Neuronal stem cell (in vitro differentiated cells): ENCODE data around the gene RNU6-9. TPM values are rescaled to one million over a fixed set of nuclear protein-coding genes. Genes with fewer than 3 reads are reported as not detected.

Source experiments
- DNase-seq: peaks from one replicate; pipeline ENCODE4 v3.0.0-alpha.2; 2013; ENCODE audit warnings: low spot score
- H2AFZ ChIP-seq: one replicate; pipeline ENCODE4 v1.6.1; 2013; ENCODE audit warnings: mild to moderate bottlenecking, low read length, inconsistent platforms
- H2AK5ac ChIP-seq: 2 replicates; pipeline ENCODE4 v1.6.1; 2013; ENCODE audit warnings: low read depth, mild to moderate bottlenecking, inconsistent platforms, low read length, moderate library complexity, mixed read lengths
- H2BK120ac ChIP-seq: 2 replicates; pipeline ENCODE4 v1.6.1; 2013; ENCODE audit warnings: low read depth, mild to moderate bottlenecking, inconsistent platforms, low read length, moderate library complexity, mixed read lengths
- H2BK12ac ChIP-seq: one replicate; pipeline ENCODE4 v1.6.1; 2013; ENCODE audit warnings: low read length, inconsistent platforms
- H2BK15ac ChIP-seq: 2 replicates; pipeline ENCODE4 v1.6.1; 2013; ENCODE audit warnings: mild to moderate bottlenecking, low read length, inconsistent platforms, mixed read lengths
- H2BK5ac ChIP-seq: one replicate; pipeline ENCODE4 v1.6.1; 2013; ENCODE audit warnings: inconsistent platforms, mild to moderate bottlenecking, low read length, moderate library complexity
- H3K14ac ChIP-seq: one replicate; pipeline ENCODE4 v1.6.1; 2013; ENCODE audit warnings: low read length, inconsistent platforms
- H3K18ac ChIP-seq: 2 replicates; pipeline ENCODE4 v1.6.1; 2013; ENCODE audit warnings: low read length, inconsistent platforms
- H3K23ac ChIP-seq: 2 replicates; pipeline ENCODE4 v1.6.1; 2013; ENCODE audit warnings: low read depth, mild to moderate bottlenecking, mixed read lengths, low read length, inconsistent platforms; ENCODE audit not compliant: poor library complexity
- H3K27ac ChIP-seq: replicated peaks from 3 replicates; pipeline ENCODE4 v1.5.1; 2013; ENCODE audit warnings: low read length, inconsistent platforms
- H3K27me3 ChIP-seq, 3 experiments: 2 replicates each; pipeline ENCODE4 v1.6.1; 2013; ENCODE audit warnings: low read length in 3 of 3, mild to moderate bottlenecking in 2 of 3, inconsistent platforms in 1 of 3, low read depth in 1 of 3, mixed read lengths in 1 of 3, moderate library complexity in 1 of 3; ENCODE audit not compliant: control insufficient read depth in 3 of 3, insufficient read depth in 3 of 3
- H3K36me3 ChIP-seq, 2 donors: replicated peaks in 1 of 2; 2 replicates each; pipeline ENCODE4 v1.6.1; 2013; ENCODE audit warnings: low read length in 2 of 2; ENCODE audit not compliant: control insufficient read depth in 2 of 2, insufficient read depth in 2 of 2
- H3K4ac ChIP-seq: 2 replicates; pipeline ENCODE4 v1.6.1; 2013; ENCODE audit warnings: inconsistent platforms, mild to moderate bottlenecking, low read length, moderate library complexity
- H3K4me1 ChIP-seq, 2 donors: 1 replicate in 1 of 2; 2 replicates in 1 of 2; pipeline ENCODE4 v1.6.1; 2013; ENCODE audit warnings: low read length in 2 of 2, low read depth in 1 of 2; ENCODE audit not compliant: control insufficient read depth in 2 of 2, insufficient read depth in 1 of 2
- H3K4me2 ChIP-seq: one replicate; pipeline ENCODE4 v1.6.1; 2013; ENCODE audit warnings: mild to moderate bottlenecking, low read length, inconsistent platforms; ENCODE audit not compliant: insufficient read depth, poor library complexity, severe bottlenecking
- H3K4me3 ChIP-seq, 2 donors: 2 replicates each; pipeline ENCODE4 v1.5.1; 2013; ENCODE audit warnings: low read length in 2 of 2, mild to moderate bottlenecking in 2 of 2, inconsistent platforms in 1 of 2, moderate library complexity in 1 of 2
- H3K79me1 ChIP-seq: one replicate; pipeline ENCODE4 v1.6.1; 2013; ENCODE audit warnings: low read depth, mild to moderate bottlenecking, inconsistent platforms, low read length, moderate library complexity
- H3K9ac ChIP-seq: one replicate; pipeline ENCODE4 v1.6.1; 2013; ENCODE audit warnings: mild to moderate bottlenecking, low read depth, low read length, inconsistent platforms; ENCODE audit not compliant: poor library complexity
- H3K9me3 ChIP-seq, 2 donors: replicated peaks in 1 of 2; 2 replicates each; pipeline versions ENCODE3 to v1.6.1; 2013; ENCODE audit warnings: low read length in 2 of 2, mild to moderate bottlenecking in 2 of 2, inconsistent platforms in 1 of 2, low read depth in 1 of 2, mixed read lengths in 1 of 2, moderate library complexity in 1 of 2; ENCODE audit not compliant: control insufficient read depth in 2 of 2, insufficient read depth in 1 of 2
- H4K8ac ChIP-seq: one replicate; pipeline ENCODE4 v1.6.1; 2013; ENCODE audit warnings: low read depth, mild to moderate bottlenecking, inconsistent platforms, low read length, moderate library complexity
- H4K91ac ChIP-seq: one replicate; pipeline ENCODE4 v1.6.1; 2013; ENCODE audit warnings: low read length, low read depth, mild to moderate bottlenecking, inconsistent platforms; ENCODE audit not compliant: poor library complexity
- WGBS, 2 donors: extraction: QIAGEN DNeasy Blood & Tissue Kit; methylation state at CpG; one replicate each; pipeline ENCODE4 v1.1.7; 2013; ENCODE audit warnings: missing lambda C conversion rate in 2 of 2, mixed read lengths in 1 of 2; ENCODE audit not compliant: insufficient read length in 2 of 2, insufficient replicate concordance in 1 of 2; ENCODE audit errors: extremely low coverage in 2 of 2; 5-methylcytosine and 5-hydroxymethylcytosine counted together
- polyA plus RNA-seq, 2 experiments: library from polyadenylated mRNA; stranded (reverse); fragments of 200-250 nt; gene quantifications; one replicate each; pipeline ENCODE4 v1.2.3, GENCODE V29; 2013

The RNU6-9 gene
- not detected for polyA plus RNA-seq (2013, experiment 1 of 2)
- polyA plus RNA-seq (2013, experiment 2 of 2) = not detected

GRCh38 chr19:892894-893689 lies at the start of gene RNU6-9, which contains the start of gene MED16:
TSS of gene RNU6-9 (plus strand) at chr19:893484.
TSS of gene MED16 (minus strand) at chr19:893187. CDS start at chr19:891131, 2,056 bp downstream.
- Histone ChIP-seq H3K4ac (no peak within 1 kb of the TSS), H4K8ac (peak within 1 kb of the TSS; percentile 99), H3K36me3 (peaks cover 16 to 47% of the 10 kb centered on the region in 2 donors), H3K79me1 (peaks cover 12% of the 10 kb centered on the region), H3K9ac (peak within 1 kb of the TSS; percentile 100), H2BK15ac (no peak within 1 kb of the TSS), H3K4me2 (peak within 1 kb of the TSS; percentile 83), H2BK5ac (peak within 1 kb of the TSS; percentile 97), H3K4me1 (no peaks in the 10 kb centered on the region), H2AFZ (peak within 1 kb of the TSS; percentile 100), H2BK120ac (peak within 1 kb of the TSS; percentile 81), H3K18ac (peak within 1 kb of the TSS; percentile 100), H3K27me3 (no peaks in the 10 kb centered on the region), H4K91ac (peak within 1 kb of the TSS; percentile 85), H3K9me3 (peaks cover 0 to 2% of the 10 kb centered on the region in 2 donors), H3K14ac (peak within 1 kb of the TSS; percentile 94), H3K27ac (peak within 1 kb of the TSS; percentile 81), H2BK12ac (no peak within 1 kb of the TSS), H3K23ac (peak within 1 kb of the TSS; percentile 93), H2AK5ac (peak within 1 kb of the TSS; percentile 100), H3K4me3 (peak within 1 kb of the TSS; percentile 96 to 100)
- WGBS, 2 donors = no CpG with 5 or more reads among the region's 69 CpGs
- peak; percentile 91 for DNase-seq

- Histone ChIP-seq H2AK5ac (peak overlapping the region; percentile 94), H3K79me1 (peaks cover 2% of the 10 kb centered on the region), H3K4me2 (peak overlapping the region; percentile 69), H4K91ac (no peak overlapping the region), H3K27me3 (peaks cover 0 to 55% (median 13%) of the 10 kb centered on the region in 3 experiments), H2AFZ (peak overlapping the region; percentile 85), H3K4ac (peak overlapping the region; percentile 95), H2BK5ac (no peak overlapping the region), H3K27ac (no peak overlapping the region), H3K36me3 (no peaks in the 10 kb centered on the region), H2BK12ac (peak overlapping the region; percentile 98), H4K8ac (peak overlapping the region; percentile 17), H3K23ac (no peak overlapping the region), H3K9me3 (no peaks in the 10 kb centered on the region), H3K9ac (peak overlapping the region; percentile 77), H3K14ac (peak overlapping the region; percentile 38), H2BK120ac (peak overlapping the region; percentile 72), H2BK15ac (peak overlapping the region; percentile 94), H3K18ac (peak overlapping the region; percentile 98), H3K4me1 (peaks cover 9 to 13% of the 10 kb centered on the region in 2 donors), H3K4me3 (peak overlapping the region in 1 of 2 donors; percentile 70)
- DNase-seq = no peak
- no CpG with 5 or more reads among the region's 70 CpGs for WGBS, 2 donors
Observed at GRCh38 chr19:843836-844545, 49.3 kb upstream of the RNU6-9 start.

- Histone ChIP-seq H2AK5ac (no peak overlapping the region), H3K27me3 (peaks cover 0 to 54% (median 13%) of the 10 kb centered on the region in 3 experiments), H3K4ac (no peak overlapping the region), H3K14ac (no peak overlapping the region), H3K36me3 (no peaks in the 10 kb centered on the region), H3K4me2 (peak overlapping the region; percentile 11), H4K91ac (no peak overlapping the region), H2AFZ (no peak overlapping the region), H3K27ac (no peak overlapping the region), H4K8ac (no peak overlapping the region), H3K18ac (peak overlapping the region; percentile 57), H2BK120ac (no peak overlapping the region), H2BK12ac (peak overlapping the region; percentile 98), H3K9ac (no peak overlapping the region), H3K79me1 (peaks cover 2% of the 10 kb centered on the region), H3K23ac (no peak overlapping the region), H2BK15ac (no peak overlapping the region), H3K4me3 (no peak overlapping the region), H3K9me3 (no peaks in the 10 kb centered on the region), H3K4me1 (peaks cover 9 to 13% of the 10 kb centered on the region in 2 donors), H2BK5ac (no peak overlapping the region)
- no CpG with 5 or more reads among the region's 11 CpGs for WGBS, 2 donors
- no peak for DNase-seq
Observed at GRCh38 chr19:844546-844971, 48.7 kb upstream of the RNU6-9 start.
